CMK (cell line): ENCODE data around the gene GPRC5C.
A peak's percentile ranks its signal among the peaks of the same experiment; 100 is the strongest.

Experiments used
- DNase-seq: peaks from one replicate; pipeline ENCODE4 v3.0.0-alpha.2; 2010; ENCODE audit warnings: low read depth

The GPRC5C gene

DNA sequence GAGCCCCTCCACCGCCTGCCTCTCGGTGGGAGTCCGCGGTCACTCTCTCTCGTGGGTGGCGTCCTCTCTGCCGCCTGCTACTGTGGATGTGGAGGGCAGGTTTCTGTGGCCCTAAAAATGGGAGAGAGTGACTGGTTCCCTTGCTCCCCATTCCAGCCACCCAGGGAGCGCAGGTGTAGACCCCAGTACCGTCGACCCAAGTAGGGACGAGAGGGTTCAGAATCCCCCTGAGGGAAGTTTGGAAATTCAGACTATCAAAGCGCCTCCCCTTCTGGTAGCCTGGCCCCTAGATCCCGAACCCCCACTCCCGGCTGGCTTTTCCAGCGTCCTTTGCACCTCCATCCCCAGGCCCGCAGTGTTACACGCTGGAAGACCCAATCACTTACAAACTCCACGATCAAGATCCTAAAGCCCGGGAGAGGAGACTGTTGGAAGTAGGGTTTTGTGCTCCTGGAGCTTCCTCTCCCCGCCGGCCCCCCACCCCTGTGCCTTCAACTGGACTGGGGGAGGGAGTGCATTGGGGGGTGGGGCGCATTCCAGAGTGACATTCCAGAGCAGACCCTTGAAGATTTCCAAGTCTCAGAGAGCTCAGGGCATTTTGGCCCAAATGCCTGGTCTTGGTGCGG is 991 bp downstream of the GPRC5C start:
- DNase-seq, result no peak

DNA sequence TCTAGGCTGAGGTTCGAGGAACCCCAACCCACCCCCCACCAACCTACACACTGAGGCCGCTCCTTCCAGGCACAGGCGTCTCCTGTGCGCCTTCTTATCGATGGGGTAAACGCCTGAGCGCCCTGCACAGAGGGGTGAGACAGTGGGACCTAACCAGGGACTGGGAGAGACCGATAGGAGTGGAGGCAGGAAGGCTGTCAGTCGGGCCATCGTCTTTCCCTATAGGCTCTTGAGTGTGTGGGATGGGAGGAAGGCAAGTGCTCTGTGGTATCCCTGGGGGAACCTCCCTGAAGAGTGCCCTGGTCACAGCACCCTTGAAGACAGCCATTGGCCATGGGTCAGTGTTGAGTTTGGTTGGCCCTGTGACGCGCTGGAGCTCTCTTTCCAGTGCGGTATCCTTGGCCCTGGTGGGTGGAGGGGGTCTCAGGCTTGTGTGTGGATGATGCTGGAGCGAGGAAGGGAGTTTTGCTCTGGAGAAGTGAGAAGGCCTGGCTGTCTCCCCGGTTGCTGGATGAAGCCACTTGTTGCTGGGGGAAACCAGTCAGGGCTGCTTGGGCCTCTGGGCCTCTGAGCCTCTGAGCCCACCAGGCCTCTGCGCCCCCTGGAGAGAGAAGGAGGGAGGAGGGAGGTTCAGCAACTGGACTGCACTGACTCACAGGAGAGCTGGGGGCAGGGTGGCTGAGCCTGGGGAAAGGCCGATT is 1.7 kb downstream of the GPRC5C start:
- no peak for DNase-seq

DNA sequence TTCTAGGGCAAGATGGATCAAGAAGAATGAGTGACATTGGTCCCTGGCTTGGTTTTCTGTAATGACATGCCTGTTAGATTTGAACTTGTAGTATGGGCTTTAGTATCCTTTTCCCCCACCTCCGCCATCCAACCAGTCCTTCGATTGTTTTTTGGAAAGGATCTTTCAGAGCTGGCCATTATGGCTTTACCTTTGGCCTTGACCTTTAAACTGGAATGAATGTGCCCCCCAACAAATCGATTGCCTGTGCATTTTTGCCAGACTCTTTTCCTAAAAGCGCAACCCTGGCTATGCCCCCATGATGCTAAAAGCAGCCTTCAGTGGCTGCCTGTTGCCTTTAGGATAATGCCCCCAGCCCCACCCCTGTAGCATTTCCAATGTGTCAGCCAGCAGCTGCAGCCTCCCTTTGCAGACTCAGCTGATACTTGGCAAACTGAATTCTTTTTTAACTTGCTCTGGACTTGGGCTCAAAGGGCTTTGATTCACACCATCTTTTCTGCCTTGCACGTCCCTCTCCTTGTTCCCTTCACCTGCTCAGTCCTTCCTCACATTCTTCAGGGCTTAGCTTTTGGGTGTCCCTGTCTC is 4.0 kb downstream of the GPRC5C start:
- DNase-seq, result no peak

DNA sequence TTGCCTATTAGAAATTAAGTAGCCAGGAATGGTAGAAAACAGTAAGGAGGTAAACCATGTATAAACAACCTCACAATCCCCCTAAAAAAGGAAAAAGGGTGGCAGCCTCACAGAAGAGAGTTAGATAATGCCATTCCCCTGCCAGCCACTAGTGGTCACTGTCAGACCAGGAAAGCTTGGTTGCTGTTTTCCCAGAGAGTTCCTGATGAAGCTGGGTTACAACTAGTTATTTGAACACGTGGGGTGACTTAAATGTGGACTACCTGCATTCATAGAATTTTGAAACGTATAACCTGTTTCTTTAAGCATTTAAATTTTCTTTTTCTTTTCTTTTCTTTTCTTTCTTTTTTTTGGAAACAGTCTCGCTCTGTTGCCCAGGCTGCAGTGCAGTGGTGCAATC is 5.8 kb downstream of the GPRC5C start:
- no peak for DNase-seq

DNA sequence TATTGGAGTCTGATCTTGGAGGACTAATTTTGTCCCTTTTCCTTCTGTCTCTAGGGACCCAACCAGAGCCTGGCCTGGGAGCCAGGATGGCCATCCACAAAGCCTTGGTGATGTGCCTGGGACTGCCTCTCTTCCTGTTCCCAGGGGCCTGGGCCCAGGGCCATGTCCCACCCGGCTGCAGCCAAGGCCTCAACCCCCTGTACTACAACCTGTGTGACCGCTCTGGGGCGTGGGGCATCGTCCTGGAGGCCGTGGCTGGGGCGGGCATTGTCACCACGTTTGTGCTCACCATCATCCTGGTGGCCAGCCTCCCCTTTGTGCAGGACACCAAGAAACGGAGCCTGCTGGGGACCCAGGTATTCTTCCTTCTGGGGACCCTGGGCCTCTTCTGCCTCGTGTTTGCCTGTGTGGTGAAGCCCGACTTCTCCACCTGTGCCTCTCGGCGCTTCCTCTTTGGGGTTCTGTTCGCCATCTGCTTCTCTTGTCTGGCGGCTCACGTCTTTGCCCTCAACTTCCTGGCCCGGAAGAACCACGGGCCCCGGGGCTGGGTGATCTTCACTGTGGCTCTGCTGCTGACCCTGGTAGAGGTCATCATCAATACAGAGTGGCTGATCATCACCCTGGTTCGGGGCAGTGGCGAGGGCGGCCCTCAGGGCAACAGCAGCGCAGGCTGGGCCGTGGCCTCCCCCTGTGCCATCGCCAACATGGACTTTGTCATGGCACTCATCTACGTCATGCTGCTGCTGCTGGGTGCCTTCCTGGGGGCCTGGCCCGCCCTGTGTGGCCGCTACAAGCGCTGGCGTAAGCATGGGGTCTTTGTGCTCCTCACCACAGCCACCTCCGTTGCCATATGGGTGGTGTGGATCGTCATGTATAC is 8.0 kb downstream of the GPRC5C start:
- no peak for DNase-seq

DNA sequence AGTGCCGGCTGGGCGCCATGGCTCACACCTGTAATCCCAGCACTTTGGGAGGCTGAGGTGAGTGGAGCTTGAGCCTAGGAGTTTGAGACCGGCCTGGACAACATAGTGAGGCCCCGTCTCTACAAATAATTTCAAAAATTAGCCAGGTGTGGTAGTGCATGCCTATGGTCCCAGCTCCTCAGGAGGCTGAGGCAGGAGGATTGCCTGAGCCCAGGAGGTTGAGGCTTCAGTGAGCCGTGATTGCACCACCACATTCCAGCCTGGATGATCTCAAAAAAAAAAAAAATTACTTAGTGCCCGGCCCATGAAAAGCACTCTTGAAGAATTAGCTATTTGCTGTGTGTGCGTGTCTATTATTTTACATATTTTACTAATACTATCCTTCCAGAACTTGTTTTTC is 9.6 kb downstream of the GPRC5C start:
- DNase-seq, result no peak

DNA sequence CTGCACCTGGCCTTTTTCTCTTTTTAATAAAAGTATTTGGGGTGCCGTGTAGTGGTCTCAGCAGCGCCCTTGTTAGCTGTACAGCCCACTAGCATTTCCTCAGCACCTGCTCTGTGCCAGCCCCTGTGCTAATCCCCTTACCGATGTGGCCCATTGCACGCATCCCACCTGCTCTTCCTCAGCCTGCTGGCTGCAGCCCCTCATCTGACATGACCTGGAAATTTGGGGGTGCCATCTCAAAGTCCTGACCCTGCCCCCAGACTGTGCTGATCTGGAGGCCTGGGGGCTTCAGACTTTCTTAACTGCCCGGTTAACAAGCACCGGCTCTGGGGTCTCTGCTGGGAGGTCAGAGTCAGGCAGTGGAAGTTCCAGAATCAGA is 10.4 kb downstream of the GPRC5C start:
- DNase-seq, result no peak

DNA sequence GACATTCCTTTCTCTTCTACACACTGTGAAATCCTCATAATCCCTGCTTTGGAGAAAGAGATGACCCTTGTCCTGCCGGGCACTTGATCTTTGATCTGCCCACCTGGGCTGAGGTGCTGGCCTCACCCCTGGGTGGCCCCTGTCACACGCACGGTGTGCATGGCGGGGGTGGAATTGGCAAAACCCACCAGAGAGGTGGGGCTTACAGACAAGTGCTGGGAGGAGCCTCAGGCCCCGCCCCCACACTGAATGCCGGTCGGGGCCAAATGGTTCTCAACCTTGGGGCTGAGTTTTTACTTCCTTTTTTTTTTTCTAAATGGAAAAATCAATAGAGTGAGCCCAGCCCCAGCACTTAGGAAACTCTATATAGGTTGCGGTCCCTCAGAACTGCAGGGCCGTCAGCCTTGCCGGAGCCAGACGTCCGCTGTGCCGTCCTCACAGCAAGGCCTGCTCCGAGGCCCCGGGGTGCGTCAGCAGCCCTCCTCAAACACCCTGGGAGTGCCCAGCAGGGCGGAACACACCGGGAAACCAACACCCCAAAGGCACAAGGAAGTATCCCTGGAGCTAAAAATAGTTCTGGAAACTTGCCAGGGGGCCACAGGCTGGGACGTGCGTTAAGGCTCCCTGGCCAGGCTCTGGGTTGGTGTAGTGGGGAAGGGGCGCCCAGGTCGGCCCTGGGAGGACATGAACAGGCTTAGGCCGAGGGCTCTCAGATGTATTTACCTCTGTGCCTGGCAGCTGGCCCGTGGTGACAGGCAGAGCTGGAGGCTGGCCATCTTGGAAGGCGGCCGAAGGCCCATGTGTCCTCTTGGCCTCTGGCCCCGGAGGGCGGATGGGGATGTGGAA is 11.0 kb downstream of the GPRC5C start:
- peak; percentile 59 for DNase-seq

DNA sequence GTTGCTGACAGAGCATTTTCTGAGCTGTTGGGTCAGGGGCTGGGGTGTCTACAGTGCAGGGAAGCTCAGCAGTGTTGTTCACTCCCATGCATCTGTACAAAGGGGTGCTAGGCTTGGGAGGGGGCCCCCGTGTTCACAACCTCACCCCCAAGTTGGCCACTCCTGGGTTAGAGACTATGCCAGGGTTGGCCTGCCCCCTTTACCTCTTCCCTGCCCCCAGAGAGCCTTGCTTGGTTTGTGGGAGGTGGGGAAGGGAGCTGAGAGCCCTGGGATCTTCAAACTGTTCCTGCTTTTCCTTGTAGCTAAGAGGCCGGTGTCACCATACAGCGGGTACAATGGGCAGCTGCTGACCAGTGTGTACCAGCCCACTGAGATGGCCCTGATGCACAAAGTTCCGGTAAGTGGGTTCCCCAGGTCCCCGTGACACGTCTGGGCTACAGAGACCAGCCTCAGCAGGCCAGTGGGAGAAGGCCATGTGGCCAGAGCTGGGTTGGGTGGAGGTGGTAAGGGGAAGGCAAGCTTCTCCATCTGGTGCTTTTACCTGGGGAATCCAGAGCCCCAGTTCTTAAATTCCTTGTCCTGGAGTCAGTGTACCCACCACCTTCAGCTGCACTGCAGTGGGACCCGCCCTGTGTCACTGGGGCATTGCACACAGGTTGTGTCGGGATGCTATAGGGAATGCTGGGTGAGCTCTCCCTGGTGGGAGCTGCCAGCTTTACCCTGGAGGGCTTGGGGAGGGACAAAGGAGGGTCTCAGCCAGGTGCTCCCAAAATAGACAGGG is 11.8 kb downstream of the GPRC5C start:
- DNase-seq, result no peak

DNA sequence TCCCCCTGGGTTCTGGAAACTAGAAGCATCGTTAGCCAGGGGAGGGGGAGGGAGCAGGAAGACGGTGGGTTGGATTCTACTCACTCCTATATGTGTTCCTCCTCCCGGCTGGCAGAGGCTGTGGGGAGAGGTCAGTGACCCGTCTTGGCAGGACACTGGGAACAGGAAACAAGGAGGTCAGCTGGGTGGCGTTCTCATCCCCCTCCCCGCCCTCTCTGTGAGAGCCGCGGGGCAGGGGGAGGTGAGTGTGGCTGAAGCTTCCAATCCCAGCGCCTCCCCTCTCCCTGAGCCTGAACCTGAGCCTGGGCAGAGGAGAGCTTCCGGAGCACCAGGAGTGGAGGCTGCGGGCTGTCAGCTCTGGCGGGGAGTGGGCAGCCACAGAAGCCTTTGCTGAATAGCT is 12.5 kb downstream of the GPRC5C start:
- DNase-seq, result no peak

DNA sequence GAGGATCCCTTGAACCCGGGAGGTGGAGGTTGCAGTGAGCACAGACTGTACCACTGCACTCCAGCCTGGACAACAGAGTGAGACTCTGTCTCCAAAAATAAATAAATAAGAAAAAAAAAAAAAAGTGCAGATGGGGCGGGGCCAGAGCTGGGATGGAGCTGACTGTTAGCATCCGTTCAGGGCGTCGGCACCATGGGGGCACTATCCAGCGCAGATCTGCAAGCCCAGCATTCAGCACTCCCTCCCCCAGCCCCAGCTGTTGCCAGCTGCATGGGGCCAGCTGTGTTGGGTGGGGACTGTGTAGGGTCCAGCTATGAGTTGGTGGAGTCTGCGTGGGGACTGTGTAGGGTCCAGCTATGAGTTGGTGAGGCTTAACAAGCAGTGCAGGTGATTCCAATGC is 13.3 kb downstream of the GPRC5C start:
- no peak for DNase-seq

DNA sequence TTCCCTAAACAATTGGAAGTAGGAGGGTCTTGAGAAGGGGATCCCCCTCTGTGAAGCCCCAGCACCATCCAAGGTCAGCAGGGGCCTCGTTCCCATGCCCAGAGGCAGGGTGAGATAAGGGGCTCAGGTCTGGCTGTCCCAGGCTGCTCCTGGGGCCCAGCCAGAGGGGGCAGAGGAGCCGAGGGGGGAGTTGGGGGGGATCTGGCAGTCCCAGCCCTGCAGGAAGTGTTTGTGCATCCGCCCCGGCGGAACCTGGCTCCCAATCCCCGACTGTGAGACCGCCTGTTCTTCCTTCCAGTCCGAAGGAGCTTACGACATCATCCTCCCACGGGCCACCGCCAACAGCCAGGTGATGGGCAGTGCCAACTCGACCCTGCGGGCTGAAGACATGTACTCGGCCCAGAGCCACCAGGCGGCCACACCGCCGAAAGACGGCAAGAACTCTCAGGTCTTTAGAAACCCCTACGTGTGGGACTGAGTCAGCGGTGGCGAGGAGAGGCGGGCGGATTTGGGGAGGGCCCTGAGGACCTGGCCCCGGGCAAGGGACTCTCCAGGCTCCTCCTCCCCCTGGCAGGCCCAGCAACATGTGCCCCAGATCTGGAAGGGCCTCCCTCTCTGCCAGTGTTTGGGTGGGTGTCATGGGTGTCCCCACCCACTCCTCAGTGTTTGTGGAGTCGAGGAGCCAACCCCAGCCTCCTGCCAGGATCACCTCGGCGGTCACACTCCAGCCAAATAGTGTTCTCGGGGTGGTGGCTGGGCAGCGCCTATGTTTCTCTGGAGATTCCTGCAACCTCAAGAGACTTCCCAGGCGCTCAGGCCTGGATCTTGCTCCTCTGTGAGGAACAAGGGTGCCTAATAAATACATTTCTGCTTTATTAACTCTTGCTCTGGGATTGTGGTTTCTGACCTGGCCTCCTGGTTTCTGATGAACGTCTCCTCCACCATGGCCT is 14.9 kb downstream of the GPRC5C start:
- DNase-seq, result no peak

DNA sequence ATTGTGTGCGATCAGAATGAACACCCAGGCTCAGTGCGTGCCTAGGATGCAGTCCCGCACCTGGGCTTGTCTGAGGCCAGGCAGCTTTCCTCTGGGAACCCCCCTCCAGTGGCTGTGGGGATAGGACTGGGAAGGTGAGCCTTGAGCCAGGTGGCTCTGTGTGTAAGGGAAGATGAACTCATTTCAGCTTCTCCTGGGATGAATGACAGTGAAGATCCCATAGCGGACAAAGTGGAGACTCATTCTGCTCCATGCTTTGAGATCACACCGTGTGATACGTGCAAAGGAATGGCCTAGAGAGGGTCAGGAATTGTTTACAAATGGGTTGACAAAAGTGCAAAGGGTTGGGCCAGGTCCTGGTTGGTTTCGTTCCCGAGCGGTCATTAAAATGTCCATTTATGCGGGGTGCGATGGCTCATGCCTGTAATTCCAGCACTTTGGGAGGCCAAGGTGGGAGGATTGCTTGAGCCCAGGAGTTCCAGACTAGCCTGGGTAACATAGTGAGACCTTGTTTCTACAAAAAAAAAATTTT is 15.8 kb downstream of the GPRC5C start:
- DNase-seq, result no peak

DNA sequence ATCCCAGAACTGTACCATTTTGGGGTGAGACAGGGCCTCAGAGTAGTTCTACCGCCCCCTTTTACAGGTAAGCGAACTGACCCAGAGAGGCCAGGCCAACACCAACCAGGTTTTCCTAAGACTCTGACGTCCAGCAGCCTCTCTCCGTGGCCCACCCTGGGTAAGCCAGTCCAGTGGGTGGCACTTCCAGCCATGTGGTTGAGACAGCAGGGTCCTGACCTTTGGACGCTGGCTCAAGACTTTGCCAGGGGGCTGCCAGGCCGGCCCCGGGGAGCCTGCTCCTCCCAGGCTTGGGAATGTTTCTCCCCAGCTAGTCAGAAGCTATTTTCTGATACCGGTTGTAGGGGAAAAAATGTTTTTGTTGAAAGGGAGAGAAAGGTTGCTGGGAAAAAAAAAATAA is 16.9 kb downstream of the GPRC5C start:
- no peak for DNase-seq

DNA sequence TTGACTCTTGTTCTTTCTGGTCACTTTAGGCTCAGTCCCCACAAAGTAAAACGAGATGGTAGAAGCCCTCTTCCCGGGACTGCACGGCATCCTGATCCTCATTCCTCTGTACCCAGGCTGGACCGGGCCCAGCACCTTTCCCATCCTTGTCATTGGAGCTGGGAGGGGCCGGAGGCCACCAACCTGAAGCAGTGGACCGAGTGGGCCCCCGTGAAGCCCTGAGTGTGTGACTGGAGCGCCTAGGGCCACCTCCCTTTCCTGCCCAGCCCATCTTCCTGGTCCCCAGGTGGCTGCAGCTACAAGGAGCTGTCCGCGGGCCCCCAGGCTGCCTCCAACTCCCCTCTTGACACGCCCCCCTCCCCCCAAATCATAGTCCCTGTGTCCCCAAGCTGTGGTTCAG is 17.4 kb downstream of the GPRC5C start:
- no peak for DNase-seq

DNA sequence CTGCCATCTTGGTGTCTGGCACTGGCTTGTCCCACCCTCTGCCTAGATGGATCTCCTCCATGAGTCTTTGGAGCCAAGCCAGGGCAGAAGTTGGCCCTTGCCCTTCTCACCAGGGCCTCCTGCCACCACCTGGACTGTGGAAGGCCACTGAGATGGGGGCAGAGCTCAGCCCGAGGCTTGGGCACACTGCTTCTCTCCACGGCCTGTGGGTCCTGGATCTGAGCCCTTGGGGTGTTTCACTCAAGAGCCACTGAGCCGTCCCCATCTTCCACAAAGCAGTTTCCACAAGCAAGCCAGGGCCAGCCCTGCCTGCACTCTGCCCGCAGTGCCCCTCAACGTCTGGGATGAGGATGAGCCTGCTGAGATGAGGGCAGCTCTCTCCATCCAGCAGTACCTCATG is 17.9 kb downstream of the GPRC5C start:
- DNase-seq, result no peak

DNA sequence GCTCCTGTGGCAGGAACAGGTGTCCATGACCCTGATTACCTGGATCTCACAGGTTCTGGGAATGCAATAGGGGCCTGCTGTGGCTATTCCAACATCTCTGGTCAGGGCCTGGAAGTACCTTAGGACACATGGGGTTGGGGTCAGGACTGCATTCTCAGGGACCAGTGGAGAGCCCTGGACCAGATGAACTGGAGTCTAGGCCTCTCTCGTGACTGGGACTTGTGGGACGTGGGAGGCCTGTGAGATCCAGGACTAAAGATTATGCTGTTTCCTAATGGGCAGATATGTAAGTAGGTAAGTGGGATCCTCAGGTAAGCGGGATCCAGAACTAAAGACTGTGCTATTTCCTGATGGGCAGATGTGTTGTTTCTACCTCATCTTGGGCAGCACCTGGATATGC is 18.3 kb downstream of the GPRC5C start:
- no peak for DNase-seq

DNA sequence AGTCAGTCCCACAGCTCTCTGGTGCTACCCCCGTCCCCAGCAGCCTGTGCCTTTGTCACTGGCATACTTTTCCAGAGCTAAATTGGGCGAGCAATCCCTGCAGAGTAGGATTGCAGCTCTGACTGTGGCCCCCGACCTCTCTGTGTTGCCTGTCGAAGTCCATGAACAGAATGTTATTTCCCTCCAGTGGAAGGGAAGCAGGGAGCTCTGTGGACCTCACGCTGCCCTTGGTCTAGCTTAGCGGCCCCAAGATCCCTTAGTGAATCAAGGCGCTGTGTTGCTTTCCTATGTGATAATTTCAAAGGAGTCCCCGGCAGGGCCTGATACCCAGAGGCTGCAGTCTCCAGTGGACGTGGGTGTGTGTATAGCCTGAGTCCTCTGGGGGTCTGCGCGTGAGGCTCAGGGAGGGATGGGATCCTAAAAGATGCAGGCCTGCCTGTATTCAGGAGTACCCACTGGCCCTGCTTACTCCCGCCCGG is 19.1 kb downstream of the GPRC5C start:
- DNase-seq, result no peak

DNA sequence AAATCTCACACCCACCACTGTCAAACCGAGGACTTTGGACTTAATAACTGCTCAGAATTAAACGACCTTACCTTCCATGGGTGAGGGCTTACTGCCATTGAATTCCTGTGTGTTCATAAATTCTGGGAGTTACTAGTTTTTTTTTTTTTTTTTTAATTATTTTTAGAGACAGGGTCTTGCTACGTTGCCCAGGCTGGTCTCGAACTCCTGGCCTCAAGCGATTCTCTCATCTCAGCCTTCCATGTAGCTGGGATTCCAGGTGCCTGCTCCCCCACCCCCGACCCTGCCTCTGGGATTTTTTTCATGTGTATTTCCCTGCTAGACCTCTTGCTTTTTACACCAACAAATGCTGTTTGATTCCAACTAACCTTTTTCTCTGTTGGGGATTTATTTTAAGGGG is 19.7 kb downstream of the GPRC5C start:
- no peak for DNase-seq
